Measurements from ENCODE around the gene TRIM36.

- no peak for TF ChIP-seq POLR2A (IDR thresholded peaks at IDR 0.05)
- no peak for TF ChIP-seq CTCF (IDR thresholded peaks at IDR 0.05)
Observed at GRCh38 chr5:115169487-115170133, at the start of gene TRIM36.
